Measurements from ENCODE around the gene TRAPPC2L.

TRAPPC2L gene

GRCh38 chr16:88862968-88863367, 6.0 kb downstream of the TRAPPC2L start:
- no peak for TF ChIP-seq SIN3A (IDR thresholded peaks at IDR 0.05; ENCODE audit: borderline replicate concordance, insufficient read depth, low read length)
- TF ChIP-seq REST (IDR thresholded peaks at IDR 0.05; ENCODE audit: insufficient read depth in 1 of 2, low read depth in 2 of 2, low read length in 2 of 2): no peak
- no peak for TF ChIP-seq TAF1 (IDR thresholded peaks at IDR 0.05; ENCODE audit: borderline replicate concordance, insufficient read depth, low read length)
- TF ChIP-seq FOXP2 (optimal IDR thresholded peaks at IDR 0.05; ENCODE audit: borderline replicate concordance, extremely low read depth, extremely low read length, insufficient read depth): no peak
- no peak for TF ChIP-seq POLR2AphosphoS5 (IDR thresholded peaks at IDR 0.05; ENCODE audit: low read depth, low read length)

- TF ChIP-seq SIN3A (IDR thresholded peaks at IDR 0.05; ENCODE audit: borderline replicate concordance, insufficient read depth, low read length) (no peak), FOXP2 (optimal IDR thresholded peaks at IDR 0.05; ENCODE audit: borderline replicate concordance, extremely low read depth, extremely low read length, insufficient read depth) (no peak), TAF1 (IDR thresholded peaks at IDR 0.05; ENCODE audit: borderline replicate concordance, insufficient read depth, low read length) (no peak), POLR2AphosphoS5 (IDR thresholded peaks at IDR 0.05; ENCODE audit: low read depth, low read length) (no peak), REST (IDR thresholded peaks at IDR 0.05; ENCODE audit: insufficient read depth in 1 of 2, low read depth in 2 of 2, low read length in 2 of 2) (no peak)
Measured at GRCh38 chr16:88863426-88863825, 6.5 kb downstream of the TRAPPC2L start.

- TF ChIP-seq FOXP2 (optimal IDR thresholded peaks at IDR 0.05; ENCODE audit: borderline replicate concordance, extremely low read depth, extremely low read length, insufficient read depth): no peak
- TF ChIP-seq POLR2AphosphoS5 (IDR thresholded peaks at IDR 0.05; ENCODE audit: low read depth, low read length): no peak
- no peak for TF ChIP-seq REST (IDR thresholded peaks at IDR 0.05; ENCODE audit: insufficient read depth in 1 of 2, low read depth in 2 of 2, low read length in 2 of 2)
- no peak for TF ChIP-seq SIN3A (IDR thresholded peaks at IDR 0.05; ENCODE audit: borderline replicate concordance, insufficient read depth, low read length)
- no peak for TF ChIP-seq TAF1 (IDR thresholded peaks at IDR 0.05; ENCODE audit: borderline replicate concordance, insufficient read depth, low read length)
Measured at GRCh38 chr16:88864099-88864498, 7.2 kb downstream of the TRAPPC2L start.

- TF ChIP-seq REST (IDR thresholded peaks at IDR 0.05; ENCODE audit: insufficient read depth in 1 of 2, low read depth in 2 of 2, low read length in 2 of 2) (no peak), SIN3A (IDR thresholded peaks at IDR 0.05; ENCODE audit: borderline replicate concordance, insufficient read depth, low read length) (no peak), FOXP2 (optimal IDR thresholded peaks at IDR 0.05; ENCODE audit: borderline replicate concordance, extremely low read depth, extremely low read length, insufficient read depth) (no peak), POLR2AphosphoS5 (IDR thresholded peaks at IDR 0.05; ENCODE audit: low read depth, low read length) (no peak), TAF1 (IDR thresholded peaks at IDR 0.05; ENCODE audit: borderline replicate concordance, insufficient read depth, low read length) (no peak)
Measured at GRCh38 chr16:88864521-88864920, 7.6 kb downstream of the TRAPPC2L start.

GRCh38 chr16:88865310-88865709, 8.4 kb downstream of the TRAPPC2L start:
- TF ChIP-seq FOXP2 (optimal IDR thresholded peaks at IDR 0.05; ENCODE audit: borderline replicate concordance, extremely low read depth, extremely low read length, insufficient read depth): no peak
- TF ChIP-seq SIN3A (IDR thresholded peaks at IDR 0.05; ENCODE audit: borderline replicate concordance, insufficient read depth, low read length): no peak
- TF ChIP-seq TAF1 (IDR thresholded peaks at IDR 0.05; ENCODE audit: borderline replicate concordance, insufficient read depth, low read length): no peak
- no peak for TF ChIP-seq POLR2AphosphoS5 (IDR thresholded peaks at IDR 0.05; ENCODE audit: low read depth, low read length)
- TF ChIP-seq REST (IDR thresholded peaks at IDR 0.05; ENCODE audit: insufficient read depth in 1 of 2, low read depth in 2 of 2, low read length in 2 of 2): no peak
